ENCODE measurements around the gene CCR2. TPM values are rescaled to one million over a fixed set of nuclear protein-coding genes. Genes with fewer than 3 reads are reported as not detected.

CCR2 gene
- total RNA-seq, 4 donors from 2014 or later, result 0.26 to 1.2 (median 0.76) TPM

DNA sequence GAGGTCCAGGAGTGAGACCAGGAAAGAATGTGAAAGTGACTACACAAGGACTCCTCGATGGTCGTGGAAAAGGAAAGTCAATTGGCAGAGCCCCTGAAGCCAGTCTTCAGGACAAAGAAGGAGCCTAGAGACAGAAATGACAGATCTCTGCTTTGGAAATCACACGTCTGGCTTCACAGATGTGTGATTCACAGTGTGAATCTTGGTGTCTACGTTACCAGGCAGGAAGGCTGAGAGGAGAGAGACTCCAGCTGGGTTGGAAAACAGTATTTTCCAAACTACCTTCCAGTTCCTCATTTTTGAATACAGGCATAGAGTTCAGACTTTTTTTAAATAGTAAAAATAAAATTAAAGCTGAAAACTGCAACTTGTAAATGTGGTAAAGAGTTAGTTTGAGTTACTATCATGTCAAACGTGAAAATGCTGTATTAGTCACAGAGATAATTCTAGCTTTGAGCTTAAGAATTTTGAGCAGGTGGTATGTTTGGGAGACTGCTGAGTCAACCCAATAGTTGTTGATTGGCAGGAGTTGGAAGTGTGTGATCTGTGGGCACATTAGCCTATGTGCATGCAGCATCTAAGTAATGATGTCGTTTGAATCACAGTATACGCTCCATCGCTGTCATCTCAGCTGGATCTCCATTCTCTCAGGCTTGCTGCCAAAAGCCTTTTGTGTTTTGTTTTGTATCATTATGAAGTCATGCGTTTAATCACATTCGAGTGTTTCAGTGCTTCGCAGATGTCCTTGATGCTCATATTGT lies 6.0 kb downstream of the CCR2 start:
- Histone ChIP-seq H3K9me3 (no peaks in the 10 kb centered on the region), H3K4me1 (peaks cover 25% of the 10 kb centered on the region), H3K4me3 (no peak overlapping the region), H3K36me3 (no peaks in the 10 kb centered on the region), H3K27ac (no peak overlapping the region), H3K27me3 (no peaks in the 10 kb centered on the region)
- TF ChIP-seq, protein P1, sequence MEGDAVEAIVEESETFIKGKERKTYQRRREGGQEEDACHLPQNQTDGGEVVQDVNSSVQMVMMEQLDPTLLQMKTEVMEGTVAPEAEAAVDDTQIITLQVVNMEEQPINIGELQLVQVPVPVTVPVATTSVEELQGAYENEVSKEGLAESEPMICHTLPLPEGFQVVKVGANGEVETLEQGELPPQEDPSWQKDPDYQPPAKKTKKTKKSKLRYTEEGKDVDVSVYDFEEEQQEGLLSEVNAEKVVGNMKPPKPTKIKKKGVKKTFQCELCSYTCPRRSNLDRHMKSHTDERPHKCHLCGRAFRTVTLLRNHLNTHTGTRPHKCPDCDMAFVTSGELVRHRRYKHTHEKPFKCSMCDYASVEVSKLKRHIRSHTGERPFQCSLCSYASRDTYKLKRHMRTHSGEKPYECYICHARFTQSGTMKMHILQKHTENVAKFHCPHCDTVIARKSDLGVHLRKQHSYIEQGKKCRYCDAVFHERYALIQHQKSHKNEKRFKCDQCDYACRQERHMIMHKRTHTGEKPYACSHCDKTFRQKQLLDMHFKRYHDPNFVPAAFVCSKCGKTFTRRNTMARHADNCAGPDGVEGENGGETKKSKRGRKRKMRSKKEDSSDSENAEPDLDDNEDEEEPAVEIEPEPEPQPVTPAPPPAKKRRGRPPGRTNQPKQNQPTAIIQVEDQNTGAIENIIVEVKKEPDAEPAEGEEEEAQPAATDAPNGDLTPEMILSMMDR (IDR thresholded peaks at IDR 0.05), result no peak
- TF ChIP-seq EP300 (IDR thresholded peaks at IDR 0.05) (no peak), POLR2AphosphoS5 (IDR thresholded peaks at IDR 0.05) (no peak), POLR2A (IDR thresholded peaks at IDR 0.05) (no peak)
- DNase-seq (ENCODE audit: low spot score in 2 of 2), result no peak
- WGBS, result 31% methylated on average over 11 of the region's 11 CpGs

DNA sequence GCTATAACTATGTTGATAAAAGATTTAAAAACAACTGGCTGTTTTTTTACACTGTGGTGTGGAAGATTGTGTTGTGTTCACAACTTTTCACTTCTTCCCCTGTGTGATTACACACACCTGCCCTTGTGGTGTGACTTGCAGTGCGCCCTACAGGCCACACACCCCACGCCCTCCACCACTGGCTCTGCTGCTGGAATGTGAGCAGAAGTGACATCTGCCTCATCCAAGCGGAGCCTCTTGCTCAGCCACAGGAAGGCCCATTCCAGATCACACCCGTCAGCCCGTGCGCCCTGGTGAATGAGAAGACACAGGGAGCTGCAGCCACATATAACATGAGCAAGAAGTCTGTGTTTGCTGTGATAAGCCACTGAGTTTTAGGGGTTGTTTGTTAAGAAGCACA lies 7.0 kb downstream of the CCR2 start:
- no peak for TF ChIP-seq EP300 (IDR thresholded peaks at IDR 0.05)
- TF ChIP-seq, protein P1 (IDR thresholded peaks at IDR 0.05), result no peak
- TF ChIP-seq POLR2AphosphoS5 (IDR thresholded peaks at IDR 0.05), result no peak
- TF ChIP-seq POLR2A (IDR thresholded peaks at IDR 0.05), result no peak
- Histone ChIP-seq H3K36me3 (no peaks in the 10 kb centered on the region), H3K4me3 (no peak overlapping the region), H3K4me1 (peaks cover 25% of the 10 kb centered on the region), H3K9me3 (no peaks in the 10 kb centered on the region), H3K27me3 (no peaks in the 10 kb centered on the region), H3K27ac (no peak overlapping the region)
- WGBS, result 53% methylated on average over 6 of the region's 6 CpGs
- no peak for DNase-seq (ENCODE audit: low spot score in 2 of 2)

DNA sequence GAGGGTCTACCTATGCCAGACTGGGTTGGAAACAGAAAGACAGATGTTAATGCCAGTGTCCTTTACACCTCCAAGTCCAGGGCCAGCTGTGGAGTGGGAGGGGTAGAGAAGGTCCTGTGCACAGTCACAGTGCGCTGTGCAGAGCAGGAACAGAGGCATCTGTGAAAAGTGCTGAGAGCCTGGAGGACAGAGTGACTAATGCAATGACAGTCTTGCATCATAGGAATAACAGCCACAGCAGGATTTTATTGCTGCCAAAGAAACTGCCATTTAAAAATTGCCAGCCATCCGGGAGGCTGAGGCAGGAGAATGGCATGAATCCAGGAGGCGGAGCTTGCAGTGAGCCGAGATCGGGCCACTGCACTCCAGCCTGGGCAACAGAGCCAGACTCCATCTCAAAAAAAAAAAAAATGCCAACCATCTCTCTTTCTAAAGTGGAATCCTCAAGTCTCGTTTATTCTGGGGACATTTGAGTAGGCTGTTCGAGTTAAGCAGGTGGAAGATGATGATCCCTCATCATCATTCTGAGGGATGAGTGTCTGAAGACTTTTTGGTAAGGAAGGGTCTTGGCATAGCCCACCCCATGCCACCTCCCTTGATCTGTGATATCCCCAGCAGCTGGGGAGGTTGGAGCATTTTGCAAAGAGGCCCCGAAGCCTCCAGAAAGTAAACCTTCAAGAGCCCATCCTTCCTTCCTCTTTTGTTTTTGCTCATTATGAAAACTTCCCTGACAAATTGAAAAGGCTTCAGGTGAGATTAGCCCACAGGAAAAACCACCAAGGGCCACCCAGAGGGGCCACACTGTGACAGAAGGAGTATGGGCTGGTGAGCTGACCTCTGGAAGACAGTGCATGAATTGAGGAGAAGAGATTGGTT lies 7.7 kb downstream of the CCR2 start:
- DNase-seq (ENCODE audit: low spot score in 2 of 2), result no peak
- no peak overlapping the region for H3K27ac ChIP-seq
- WGBS, result 53% methylated on average over 8 of the region's 8 CpGs

DNA sequence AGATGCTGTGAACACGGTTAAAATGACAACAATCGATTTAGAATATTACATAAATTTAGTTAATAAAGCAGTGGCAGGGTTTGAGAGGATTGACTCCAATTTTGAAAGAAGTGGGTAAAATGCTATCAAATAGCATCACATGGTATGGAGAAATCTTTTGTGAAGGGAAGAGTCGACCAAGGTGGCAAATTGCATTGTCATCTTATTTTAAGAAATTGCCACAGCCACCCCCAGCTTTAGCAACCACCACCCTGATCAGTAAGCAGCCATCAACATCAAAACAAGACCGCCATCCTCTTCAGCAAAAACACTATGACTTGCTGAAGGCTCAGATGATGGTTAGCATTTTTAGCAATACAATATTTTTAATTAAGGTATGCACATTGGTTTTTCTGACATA lies 11.1 kb downstream of the CCR2 start:
- H3K36me3 ChIP-seq, result no peaks in the 10 kb centered on the region
- WGBS, result 87% methylated on average over 4 of the region's 4 CpGs
- H3K4me3 ChIP-seq, result no peak overlapping the region
- peaks cover 17% of the 10 kb centered on the region for H3K4me1 ChIP-seq
- no peaks in the 10 kb centered on the region for H3K27me3 ChIP-seq
- DNase-seq (ENCODE audit: low spot score in 2 of 2), result no peak
- no peaks in the 10 kb centered on the region for H3K9me3 ChIP-seq
- TF ChIP-seq EP300 (IDR thresholded peaks at IDR 0.05) (no peak), POLR2AphosphoS5 (IDR thresholded peaks at IDR 0.05) (no peak), POLR2A (IDR thresholded peaks at IDR 0.05) (no peak)
- TF ChIP-seq, protein P1 (IDR thresholded peaks at IDR 0.05), result no peak
- no peak overlapping the region for H3K27ac ChIP-seq

More for the DNA sequence above, 7.7 kb downstream of the CCR2 start:
- Histone ChIP-seq H3K36me3 (no peaks in the 10 kb centered on the region), H3K27me3 (no peaks in the 10 kb centered on the region), H3K4me3 (no peak overlapping the region), H3K4me1 (peaks cover 25% of the 10 kb centered on the region), H3K9me3 (no peaks in the 10 kb centered on the region)
- peak in 1 of 3 donors; percentile 34 for TF ChIP-seq POLR2AphosphoS5 (IDR thresholded peaks at IDR 0.05)
- no peak for TF ChIP-seq EP300 (IDR thresholded peaks at IDR 0.05)

DNA sequence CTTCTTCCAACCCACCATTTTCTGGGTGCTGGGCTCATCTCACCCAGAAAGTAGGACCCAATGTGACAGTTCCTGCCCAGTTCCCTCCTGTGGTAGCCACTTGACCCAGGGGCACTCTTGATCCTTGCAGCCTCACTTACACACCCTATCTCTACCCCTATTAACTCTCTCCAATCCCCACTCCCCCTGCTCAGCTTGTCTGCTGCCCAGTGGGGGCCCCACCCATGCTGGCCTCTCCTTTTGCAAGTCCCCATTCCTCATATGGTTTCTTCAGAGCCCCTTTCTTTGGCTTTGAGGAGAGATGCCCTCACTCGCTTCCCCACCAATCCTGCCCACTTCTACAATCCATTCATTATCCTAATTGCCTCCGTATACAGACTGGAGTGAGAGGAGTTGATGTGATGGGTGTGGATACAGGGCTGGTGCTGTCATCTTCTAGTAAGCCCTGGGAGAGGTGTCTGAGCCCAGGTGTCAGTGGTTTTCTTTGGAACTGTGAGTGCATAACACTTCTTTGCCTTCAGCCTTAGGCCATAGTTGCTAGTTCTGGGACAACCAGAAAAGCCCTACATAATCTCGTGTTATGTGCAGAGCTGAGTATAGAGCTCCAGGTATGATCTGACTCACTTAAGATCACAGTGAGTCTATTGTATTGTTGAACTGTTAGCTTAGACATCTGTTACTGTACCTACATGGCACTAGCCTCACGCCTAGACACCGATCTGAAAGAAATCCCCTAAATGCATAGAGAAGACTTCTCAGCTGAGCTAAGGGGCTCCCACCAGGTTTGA lies 12.0 kb downstream of the CCR2 start:
- Histone ChIP-seq H3K36me3 (no peaks in the 10 kb centered on the region), H3K9me3 (no peaks in the 10 kb centered on the region), H3K27me3 (no peaks in the 10 kb centered on the region), H3K4me3 (no peak overlapping the region), H3K27ac (no peak overlapping the region), H3K4me1 (peaks cover 8% of the 10 kb centered on the region)
- TF ChIP-seq POLR2AphosphoS5 (IDR thresholded peaks at IDR 0.05) (no peak), POLR2A (IDR thresholded peaks at IDR 0.05) (no peak), EP300 (IDR thresholded peaks at IDR 0.05) (no peak)
- TF ChIP-seq, protein P1 (IDR thresholded peaks at IDR 0.05), result no peak
- WGBS, result 79% methylated on average over 5 of the region's 5 CpGs
- DNase-seq (ENCODE audit: low spot score in 2 of 2), result no peak

Data from suprapubic skin (tissue), 4 donors.